Adipocyte (in vitro differentiated cells): ENCODE results near the gene ABCF3.
A peak's percentile ranks its signal among the peaks of the same experiment; 100 is the strongest.
"Not testable (repeated sequence)": the region's sequence is repeated elsewhere in the genome, so short reads cannot be mapped to it uniquely, and the experiment has no call there.

Experiments used
- DNase-seq: peaks from one replicate; pipeline ENCODE4 v3.0.0-alpha.2; 2015; ENCODE audit warnings: low read depth
- H3K27me3 ChIP-seq: replicated peaks from 2 replicates; pipeline ENCODE4 v1.7.0; 2013; ENCODE audit warnings: mild to moderate bottlenecking, low read length, moderate library complexity; ENCODE audit not compliant: control insufficient read depth, insufficient read depth
- H3K36me3 ChIP-seq: 2 replicates; pipeline ENCODE4 v1.7.0; 2013; ENCODE audit warnings: low read length, mild to moderate bottlenecking, moderate library complexity; ENCODE audit not compliant: control insufficient read depth, insufficient read depth, severe bottlenecking
- H3K4me1 ChIP-seq: 2 replicates; pipeline ENCODE4 v1.7.0; 2013; ENCODE audit warnings: mild to moderate bottlenecking, low read length, moderate library complexity; ENCODE audit not compliant: control insufficient read depth, insufficient read depth
- H3K4me3 ChIP-seq: 2 replicates; pipeline ENCODE4 v1.7.0; 2013; ENCODE audit warnings: mild to moderate bottlenecking, low read length, moderate library complexity
- H3K9ac ChIP-seq: 2 replicates; pipeline ENCODE4 v1.7.0; 2013; ENCODE audit warnings: mild to moderate bottlenecking, low read length, moderate library complexity
- H3K9me3 ChIP-seq: 2 replicates; pipeline ENCODE4 v1.7.0; 2013; ENCODE audit warnings: mild to moderate bottlenecking, low read length, moderate library complexity; ENCODE audit not compliant: control insufficient read depth

Gene ABCF3

GRCh38 chr3:184154885-184155643 lies 30.9 kb upstream of the ABCF3 start, which contains the start of gene DVL3:
Gene DVL3, plus strand, starts transcription at chr3:184155377. Its CDS starts 259 bp downstream, at chr3:184155636.
- H3K9ac ChIP-seq: peak within 1 kb of the TSS; percentile 97
- H3K9me3 ChIP-seq: no peaks in the 10 kb centered on the region
- H3K27me3 ChIP-seq: no peaks in the 10 kb centered on the region
- peak within 1 kb of the TSS; percentile 100 for H3K4me3 ChIP-seq
- H3K36me3 ChIP-seq: no peaks in the 10 kb centered on the region
- H3K4me1 ChIP-seq: peaks cover 31% of the 10 kb centered on the region
- DNase-seq: peak; percentile 84

GRCh38 chr3:184155644-184156521 lies 30.1 kb upstream of the ABCF3 start:
- Histone ChIP-seq H3K9ac (peak overlapping the region; percentile 97), H3K27me3 (no peaks in the 10 kb centered on the region), H3K4me1 (peaks cover 39% of the 10 kb centered on the region), H3K4me3 (peak overlapping the region; percentile 100), H3K9me3 (no peaks in the 10 kb centered on the region), H3K36me3 (no peaks in the 10 kb centered on the region)
- DNase-seq: peak; percentile 68

DNA sequence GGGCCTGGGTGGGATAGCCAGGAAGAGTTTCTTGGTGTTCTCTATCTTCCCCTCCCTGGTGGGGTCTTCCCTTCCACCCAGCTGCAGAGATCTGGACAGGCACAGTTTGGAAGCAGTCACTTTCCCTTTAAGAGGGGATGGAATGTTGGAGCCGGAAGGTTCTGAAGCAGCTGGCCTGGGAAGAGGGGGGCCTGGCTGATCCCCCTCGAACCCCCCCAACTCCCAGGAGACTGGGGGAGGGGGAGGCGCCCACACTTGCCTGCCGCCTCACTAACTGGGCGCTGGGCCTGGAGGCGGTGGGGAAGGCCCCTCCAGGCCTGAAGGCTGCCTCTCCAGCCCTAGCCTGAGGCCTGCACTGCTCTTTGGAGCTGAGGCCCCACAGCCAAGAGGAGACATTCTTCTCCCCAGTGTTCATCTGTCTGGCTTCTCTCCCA lies 29.5 kb upstream of the ABCF3 start:
- H3K36me3 ChIP-seq: no peaks in the 10 kb centered on the region
- no peaks in the 10 kb centered on the region for H3K9me3 ChIP-seq
- DNase-seq: peak; percentile 74
- H3K4me3 ChIP-seq: peak overlapping the region; percentile 100
- H3K27me3 ChIP-seq: no peaks in the 10 kb centered on the region
- H3K4me1 ChIP-seq: peaks cover 46% of the 10 kb centered on the region
- peak overlapping the region; percentile 97 for H3K9ac ChIP-seq

- H3K27me3 ChIP-seq: no peaks in the 10 kb centered on the region
- H3K9me3 ChIP-seq: no peaks in the 10 kb centered on the region
- DNase-seq: peak; percentile 22
- H3K9ac ChIP-seq: peak overlapping the region; percentile 97
- peak overlapping the region; percentile 100 for H3K4me3 ChIP-seq
- peaks cover 52% of the 10 kb centered on the region for H3K4me1 ChIP-seq
- H3K36me3 ChIP-seq: no peaks in the 10 kb centered on the region
Measured at GRCh38 chr3:184157206-184157605, 28.8 kb upstream of the ABCF3 start.

GRCh38 chr3:184158404-184158803 lies 27.6 kb upstream of the ABCF3 start:
- H3K4me1 ChIP-seq: peaks cover 51% of the 10 kb centered on the region
- peaks cover 5% of the 10 kb centered on the region for H3K36me3 ChIP-seq
- H3K27me3 ChIP-seq: no peaks in the 10 kb centered on the region
- peak overlapping the region; percentile 97 for H3K9ac ChIP-seq
- H3K9me3 ChIP-seq: no peaks in the 10 kb centered on the region
- no peak for DNase-seq
- peak overlapping the region; percentile 100 for H3K4me3 ChIP-seq

DNA sequence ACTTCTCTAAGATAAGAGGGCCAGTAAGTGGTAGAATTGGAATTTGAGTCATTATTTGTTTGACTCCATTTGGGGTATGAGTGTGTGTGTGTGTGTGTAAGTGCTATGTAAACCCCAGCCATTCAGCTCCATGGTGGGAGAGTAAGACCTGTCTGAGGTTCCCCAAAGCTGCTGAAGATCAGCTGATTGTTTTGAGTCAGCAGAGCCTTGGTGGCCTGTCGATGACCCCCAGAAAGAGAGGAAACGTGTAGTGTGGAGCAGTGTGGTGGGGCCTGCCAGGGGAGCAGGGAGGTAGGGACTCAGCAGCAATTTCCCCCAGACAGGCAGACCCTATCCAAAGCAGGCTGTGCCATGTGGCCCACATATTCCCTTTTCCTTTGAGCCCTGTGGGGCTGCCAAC lies 25.5 kb upstream of the ABCF3 start:
- Histone ChIP-seq H3K9ac (peak overlapping the region; percentile 81), H3K36me3 (peaks cover 25% of the 10 kb centered on the region), H3K27me3 (no peaks in the 10 kb centered on the region), H3K4me1 (peaks cover 44% of the 10 kb centered on the region), H3K9me3 (no peaks in the 10 kb centered on the region), H3K4me3 (peak overlapping the region; percentile 59)
- no peak for DNase-seq

DNA sequence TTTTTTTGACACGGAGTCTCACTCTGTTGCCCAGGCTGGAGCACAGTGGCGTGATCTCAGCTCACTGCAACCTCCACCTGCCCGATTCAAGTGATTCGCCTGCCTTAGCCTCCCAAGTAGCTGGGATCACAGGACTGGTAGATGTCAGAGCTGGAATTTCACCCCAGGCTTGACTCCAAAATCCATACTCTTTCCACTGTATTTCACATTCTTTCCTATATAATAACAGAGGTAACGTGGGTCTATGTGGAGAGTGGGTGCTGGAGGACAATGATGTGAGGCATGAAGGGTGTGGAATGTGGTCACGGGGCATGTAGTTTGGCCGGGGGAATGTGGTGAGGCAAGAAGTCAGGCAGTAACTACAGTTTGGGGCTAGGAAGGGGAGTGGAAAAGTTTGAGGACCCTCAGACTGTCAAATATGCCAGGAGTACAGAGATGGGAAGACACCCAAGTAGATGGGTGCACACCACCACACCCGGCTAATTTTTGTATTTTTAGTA lies 23.4 kb upstream of the ABCF3 start:
- H3K4me1 ChIP-seq: peaks cover 35% of the 10 kb centered on the region
- H3K4me3 ChIP-seq, H3K9ac ChIP-seq, H3K9me3 ChIP-seq, H3K27me3 ChIP-seq: not testable (repeated sequence)
- peaks cover 46% of the 10 kb centered on the region for H3K36me3 ChIP-seq
- peak; percentile 39 for DNase-seq

DNA sequence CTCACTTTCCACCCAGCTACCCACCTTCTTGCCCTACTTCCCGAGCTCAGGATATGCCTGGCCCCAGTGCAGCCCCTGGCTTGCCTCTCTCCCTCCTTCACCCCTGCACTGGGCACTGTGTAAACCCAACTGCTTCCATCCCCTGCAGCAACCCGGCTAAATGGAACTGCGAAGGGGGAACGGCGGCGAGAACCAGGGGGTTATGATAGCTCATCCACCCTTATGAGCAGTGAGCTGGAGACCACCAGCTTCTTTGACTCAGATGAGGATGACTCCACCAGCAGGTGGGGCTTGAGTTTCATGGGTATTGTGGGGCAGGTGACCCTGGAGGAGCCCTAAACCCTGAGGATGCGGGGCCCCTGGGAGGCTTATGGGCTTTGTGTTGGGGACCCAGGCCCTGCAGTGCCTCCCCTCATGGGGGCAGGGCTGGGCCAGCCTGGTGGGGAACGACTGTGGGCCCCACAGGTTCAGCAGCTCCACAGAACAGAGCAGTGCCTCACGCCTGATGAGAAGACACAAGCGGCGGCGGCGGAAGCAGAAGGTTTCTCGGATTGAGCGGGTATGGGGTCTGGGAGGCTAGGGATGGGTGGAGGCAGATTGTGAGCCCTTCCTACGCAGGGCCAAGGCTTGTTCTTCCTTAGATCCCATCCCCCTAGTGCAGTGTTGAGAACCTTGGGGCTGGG lies 21.2 kb upstream of the ABCF3 start:
- no peak for DNase-seq
- Histone ChIP-seq H3K9ac (no peak overlapping the region), H3K36me3 (peaks cover 51% of the 10 kb centered on the region), H3K4me3 (no peak overlapping the region), H3K27me3 (no peaks in the 10 kb centered on the region), H3K4me1 (peaks cover 45% of the 10 kb centered on the region), H3K9me3 (no peaks in the 10 kb centered on the region)

GRCh38 chr3:184165543-184165942 lies 20.5 kb upstream of the ABCF3 start:
- Histone ChIP-seq H3K36me3 (peaks cover 52% of the 10 kb centered on the region), H3K9me3 (no peaks in the 10 kb centered on the region), H3K27me3 (no peaks in the 10 kb centered on the region), H3K4me1 (peaks cover 39% of the 10 kb centered on the region), H3K4me3 (no peak overlapping the region), H3K9ac (no peak overlapping the region)
- DNase-seq: no peak

- H3K9me3 ChIP-seq: no peaks in the 10 kb centered on the region
- no peaks in the 10 kb centered on the region for H3K27me3 ChIP-seq
- no peak for DNase-seq
- peaks cover 39% of the 10 kb centered on the region for H3K4me1 ChIP-seq
- peaks cover 60% of the 10 kb centered on the region for H3K36me3 ChIP-seq
- H3K9ac ChIP-seq: no peak overlapping the region
- H3K4me3 ChIP-seq: no peak overlapping the region
Measured at GRCh38 chr3:184166671-184167070, 19.3 kb upstream of the ABCF3 start.

- no peaks in the 10 kb centered on the region for H3K27me3 ChIP-seq
- H3K4me1 ChIP-seq: peaks cover 42% of the 10 kb centered on the region
- no peaks in the 10 kb centered on the region for H3K9me3 ChIP-seq
- peak overlapping the region; percentile 63 for H3K9ac ChIP-seq
- H3K4me3 ChIP-seq: no peak overlapping the region
- H3K36me3 ChIP-seq: peaks cover 60% of the 10 kb centered on the region
- DNase-seq: no peak
Measured at GRCh38 chr3:184167786-184168185, 18.2 kb upstream of the ABCF3 start.
